ENCODE results near the gene ERCC5.

- TF ChIP-seq POLR2A (IDR thresholded peaks at IDR 0.05): no peak
- TF ChIP-seq POLR2AphosphoS5 (IDR thresholded peaks at IDR 0.05): no peak
- TF ChIP-seq, protein P1, sequence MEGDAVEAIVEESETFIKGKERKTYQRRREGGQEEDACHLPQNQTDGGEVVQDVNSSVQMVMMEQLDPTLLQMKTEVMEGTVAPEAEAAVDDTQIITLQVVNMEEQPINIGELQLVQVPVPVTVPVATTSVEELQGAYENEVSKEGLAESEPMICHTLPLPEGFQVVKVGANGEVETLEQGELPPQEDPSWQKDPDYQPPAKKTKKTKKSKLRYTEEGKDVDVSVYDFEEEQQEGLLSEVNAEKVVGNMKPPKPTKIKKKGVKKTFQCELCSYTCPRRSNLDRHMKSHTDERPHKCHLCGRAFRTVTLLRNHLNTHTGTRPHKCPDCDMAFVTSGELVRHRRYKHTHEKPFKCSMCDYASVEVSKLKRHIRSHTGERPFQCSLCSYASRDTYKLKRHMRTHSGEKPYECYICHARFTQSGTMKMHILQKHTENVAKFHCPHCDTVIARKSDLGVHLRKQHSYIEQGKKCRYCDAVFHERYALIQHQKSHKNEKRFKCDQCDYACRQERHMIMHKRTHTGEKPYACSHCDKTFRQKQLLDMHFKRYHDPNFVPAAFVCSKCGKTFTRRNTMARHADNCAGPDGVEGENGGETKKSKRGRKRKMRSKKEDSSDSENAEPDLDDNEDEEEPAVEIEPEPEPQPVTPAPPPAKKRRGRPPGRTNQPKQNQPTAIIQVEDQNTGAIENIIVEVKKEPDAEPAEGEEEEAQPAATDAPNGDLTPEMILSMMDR (IDR thresholded peaks at IDR 0.05 in 8 of 11, conservative IDR thresholded peaks at IDR 0.05 in 3 of 11): no peak
Observed at GRCh38 chr13:102907016-102907756, 61.4 kb downstream of the ERCC5 start.

Measured in spleen (tissue), 7 donors.